ENCODE results near the gene TBC1D4.
"Not testable (repeated sequence)": the region's sequence is repeated elsewhere in the genome, so short reads cannot be mapped to it uniquely, and the experiment has no call there.

TBC1D4 gene

DNA sequence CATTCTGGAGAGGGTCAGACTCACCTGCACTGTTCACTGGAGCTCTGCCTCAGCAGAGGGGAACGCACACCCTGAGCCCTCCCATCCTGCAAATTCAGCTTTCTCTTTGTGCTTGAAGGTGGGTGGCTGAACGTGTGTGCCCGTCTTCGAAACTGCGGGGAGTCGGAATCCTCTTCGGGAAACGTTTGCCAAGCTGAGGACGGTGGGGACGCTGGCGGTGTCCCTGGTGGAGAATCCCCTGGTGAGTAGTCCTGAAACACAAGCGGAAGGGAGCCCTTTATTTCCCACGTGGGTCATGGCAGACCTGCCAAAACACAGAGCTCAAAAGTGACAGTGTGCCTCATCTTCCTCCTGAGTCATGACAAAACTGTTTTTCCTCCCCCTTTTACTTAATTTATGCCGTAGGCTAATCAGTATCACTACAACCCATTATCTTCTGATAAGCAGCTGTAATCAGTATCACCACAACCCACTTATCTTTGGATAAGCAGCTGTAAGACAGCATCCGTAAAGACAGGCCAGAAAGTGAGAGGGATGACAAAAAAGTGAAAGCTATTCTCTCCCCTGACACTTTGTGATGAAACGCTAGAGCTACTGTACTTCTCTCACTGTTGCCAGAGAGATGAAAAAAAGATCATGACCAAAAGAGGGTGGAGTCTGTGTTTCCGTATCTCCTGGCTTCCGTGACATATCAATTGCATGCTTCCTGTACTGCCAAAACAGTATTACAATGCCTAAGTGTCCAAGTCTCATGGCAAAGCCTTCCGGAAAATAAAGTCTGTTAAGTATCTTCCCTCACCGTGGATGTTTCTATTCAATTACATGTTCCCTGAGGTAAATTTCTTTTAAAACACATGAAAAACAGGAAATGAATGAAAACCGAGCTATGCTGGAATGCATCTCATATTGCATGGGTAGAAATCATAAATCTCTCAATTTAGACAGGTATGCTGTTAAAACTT lies 155.5 kb downstream of the TBC1D4 start:
- TF ChIP-seq GATA1 (IDR thresholded peaks at IDR 0.05; ENCODE audit: low read depth, low read length) (no peak), POLR2A (IDR thresholded peaks at IDR 0.05; ENCODE audit: low read length) (peak; percentile 57)

DNA sequence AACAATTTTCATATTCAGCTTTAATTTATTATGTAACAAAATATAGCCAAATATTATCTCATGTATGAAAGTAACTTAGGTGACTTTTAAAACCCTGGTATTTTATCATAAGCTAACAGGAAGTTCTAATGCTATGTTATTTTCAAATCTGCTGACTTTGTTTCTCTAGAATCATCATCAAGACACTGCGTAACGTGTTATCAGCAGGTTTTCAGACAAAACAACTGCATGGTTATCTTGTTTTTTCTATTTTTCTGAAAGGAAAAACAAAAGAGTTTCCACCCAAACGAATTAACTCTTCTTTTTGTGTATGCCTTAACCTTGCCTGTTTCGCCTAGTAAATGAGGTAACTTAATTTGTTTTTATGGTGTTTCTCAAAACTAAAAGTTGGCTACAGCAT lies 156.3 kb downstream of the TBC1D4 start:
- TF ChIP-seq POLR2A (IDR thresholded peaks at IDR 0.05; ENCODE audit: low read length) = no peak
- no peak for TF ChIP-seq GATA1 (IDR thresholded peaks at IDR 0.05; ENCODE audit: low read depth, low read length)
- peak in 1 of 2 experiments; percentile 63 for DNase-seq

More for the DNA sequence above, 155.5 kb downstream of the TBC1D4 start:
- DNase-seq = peak; percentile 84 to 95

DNA sequence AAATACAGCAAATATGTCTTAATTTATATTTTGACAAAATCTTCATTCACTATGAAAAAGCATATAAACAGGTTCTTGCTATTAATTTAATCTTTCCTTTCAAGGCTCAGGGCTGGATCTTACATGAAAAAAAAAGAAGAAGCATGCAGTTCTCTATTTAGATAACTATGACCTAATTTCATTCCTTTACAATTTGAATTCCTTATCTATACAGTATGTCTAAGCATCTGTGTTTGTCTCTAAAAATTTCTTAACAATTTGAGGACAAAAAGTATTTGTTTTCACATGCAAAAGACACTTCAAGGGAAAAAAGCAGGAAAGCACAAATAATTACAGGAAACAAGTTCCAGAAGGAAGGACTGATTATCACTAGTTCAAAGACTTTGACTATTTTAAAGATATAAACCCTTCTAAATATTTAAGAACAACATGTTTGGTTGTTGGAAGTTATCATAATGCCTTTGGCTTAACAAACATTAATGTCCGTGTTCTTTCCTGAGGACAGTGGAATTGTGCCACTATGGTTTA lies 157.5 kb downstream of the TBC1D4 start:
- DNase-seq = peak; percentile 25 to 34
- TF ChIP-seq GATA1 (IDR thresholded peaks at IDR 0.05; ENCODE audit: low read depth, low read length) (no peak), POLR2A (IDR thresholded peaks at IDR 0.05; ENCODE audit: low read length) (no peak)

DNA sequence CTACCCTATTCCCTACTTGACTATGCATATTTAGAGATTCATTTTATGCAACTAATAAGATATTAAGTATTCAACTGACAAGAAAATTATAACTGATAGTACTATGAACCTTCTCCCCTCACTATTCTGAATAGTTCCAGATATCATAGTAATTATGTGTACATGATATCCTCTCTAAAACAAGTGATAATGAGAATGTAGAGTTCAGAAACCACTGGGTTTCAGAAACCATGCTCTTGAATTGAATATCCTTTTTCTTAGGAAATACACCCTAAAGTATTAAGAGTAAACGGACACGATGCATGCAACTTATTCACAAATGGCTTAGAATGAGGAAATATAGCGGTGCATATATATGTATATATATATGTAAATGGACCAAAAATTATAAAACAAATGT lies 160.9 kb downstream of the TBC1D4 start:
- TF ChIP-seq POLR2A (IDR thresholded peaks at IDR 0.05; ENCODE audit: low read length) = no peak
- TF ChIP-seq GATA1 (IDR thresholded peaks at IDR 0.05; ENCODE audit: low read depth, low read length) = no peak
- no peak for DNase-seq

DNA sequence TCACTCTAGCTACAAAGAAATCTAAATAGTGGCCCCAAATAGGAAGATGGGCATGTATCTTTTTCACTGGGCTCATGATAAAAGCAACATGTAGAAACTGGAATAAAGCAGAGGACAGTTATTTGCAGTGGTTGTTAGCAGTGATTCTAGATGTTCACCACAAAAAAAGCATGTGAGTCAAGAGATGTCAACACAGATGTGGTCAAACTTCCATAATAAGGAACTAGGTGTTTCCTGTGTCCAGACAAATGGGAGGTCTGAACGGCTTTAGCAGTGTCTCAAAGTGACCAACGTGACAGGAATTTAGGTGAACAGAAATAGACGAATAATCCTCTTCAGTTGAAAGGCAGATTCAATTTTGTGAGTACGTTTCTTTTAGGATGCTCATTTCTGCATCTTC lies 162.7 kb downstream of the TBC1D4 start:
- no peak for DNase-seq
- TF ChIP-seq GATA1 (IDR thresholded peaks at IDR 0.05; ENCODE audit: low read depth, low read length) = no peak

- DNase-seq = peak; percentile 13 to 23
These were observed 163.7 kb downstream of the TBC1D4 start for GRCh38 chr13:75318138-75318833.

GRCh38 chr13:75316427-75316826 lies 165.5 kb downstream of the TBC1D4 start:
- TF ChIP-seq POLR2A (IDR thresholded peaks at IDR 0.05; ENCODE audit: low read length) = no peak
- no peak for DNase-seq

More at GRCh38 chr13:75318138-75318833, 163.7 kb downstream of the TBC1D4 start:
- no peak for TF ChIP-seq POLR2A (IDR thresholded peaks at IDR 0.05; ENCODE audit: low read length)

DNA sequence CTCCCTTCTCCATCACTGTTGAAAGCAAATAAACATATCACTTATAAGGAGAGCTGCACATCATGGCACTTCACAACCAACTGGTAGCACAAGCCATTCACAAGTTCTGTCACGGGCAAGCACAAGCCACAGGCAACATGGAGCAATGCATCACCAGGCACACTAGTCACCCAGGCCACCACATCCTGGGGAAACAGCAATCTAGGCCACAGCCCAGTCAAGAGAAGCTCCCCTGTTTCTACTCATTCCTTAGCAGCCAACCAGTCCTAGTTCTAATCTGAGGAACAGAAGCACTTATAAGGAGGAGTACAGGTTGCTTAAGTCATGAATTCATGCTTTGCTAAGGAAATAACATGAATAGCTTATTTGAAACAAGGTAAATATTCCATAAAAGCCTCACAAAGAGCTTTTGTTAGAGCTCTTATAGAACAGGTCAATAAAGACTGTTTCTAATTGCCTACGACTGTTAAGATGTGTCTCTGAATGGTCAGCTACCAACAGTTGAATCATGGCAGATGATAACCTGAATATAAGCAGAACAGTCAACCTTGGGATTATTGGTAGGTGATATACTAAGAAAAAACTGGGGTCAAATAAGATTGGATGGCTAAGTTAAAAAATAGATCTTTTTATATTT lies 169.0 kb downstream of the TBC1D4 start:
- DNase-seq = no peak
- TF ChIP-seq POLR2A (IDR thresholded peaks at IDR 0.05; ENCODE audit: low read length) (no peak), GATA1 (IDR thresholded peaks at IDR 0.05; ENCODE audit: low read depth, low read length) (no peak)

GRCh38 chr13:75309981-75310580 lies 171.9 kb downstream of the TBC1D4 start:
- TF ChIP-seq POLR2A (IDR thresholded peaks at IDR 0.05; ENCODE audit: low read length) (no peak), GATA1 (IDR thresholded peaks at IDR 0.05; ENCODE audit: low read depth, low read length) (no peak)
- DNase-seq = no peak

GRCh38 chr13:75308222-75308621 lies 173.7 kb downstream of the TBC1D4 start:
- DNase-seq = no peak
- TF ChIP-seq GATA1 (IDR thresholded peaks at IDR 0.05; ENCODE audit: low read depth, low read length) (no peak), POLR2A (IDR thresholded peaks at IDR 0.05; ENCODE audit: low read length) (no peak)

GRCh38 chr13:75307370-75307949 lies 174.5 kb downstream of the TBC1D4 start:
- TF ChIP-seq GATA1 (IDR thresholded peaks at IDR 0.05; ENCODE audit: low read depth, low read length) (no peak), POLR2A (IDR thresholded peaks at IDR 0.05; ENCODE audit: low read length) (no peak)
- DNase-seq = no peak

GRCh38 chr13:75306967-75307366 lies 175.0 kb downstream of the TBC1D4 start:
- not testable (repeated sequence) for DNase-seq

GRCh38 chr13:75305059-75305458 lies 176.9 kb downstream of the TBC1D4 start:
- DNase-seq = peak; percentile 72 to 91
- TF ChIP-seq GATA1 (IDR thresholded peaks at IDR 0.05; ENCODE audit: low read depth, low read length) (no peak), POLR2A (IDR thresholded peaks at IDR 0.05; ENCODE audit: low read length) (no peak)

All from erythroblast (primary cell).